Measurements from ENCODE around the gene SULT1A3. TPM values are rescaled to one million over a fixed set of nuclear protein-coding genes. Genes with fewer than 3 reads are reported as not detected.
A peak's percentile ranks its signal among the peaks of the same experiment; 100 is the strongest.

SULT1A3 gene
- total RNA-seq, 4 donors from 2014 or later, result 4.8 to 24.6 (median 7.8) TPM; not detected in 1

DNA sequence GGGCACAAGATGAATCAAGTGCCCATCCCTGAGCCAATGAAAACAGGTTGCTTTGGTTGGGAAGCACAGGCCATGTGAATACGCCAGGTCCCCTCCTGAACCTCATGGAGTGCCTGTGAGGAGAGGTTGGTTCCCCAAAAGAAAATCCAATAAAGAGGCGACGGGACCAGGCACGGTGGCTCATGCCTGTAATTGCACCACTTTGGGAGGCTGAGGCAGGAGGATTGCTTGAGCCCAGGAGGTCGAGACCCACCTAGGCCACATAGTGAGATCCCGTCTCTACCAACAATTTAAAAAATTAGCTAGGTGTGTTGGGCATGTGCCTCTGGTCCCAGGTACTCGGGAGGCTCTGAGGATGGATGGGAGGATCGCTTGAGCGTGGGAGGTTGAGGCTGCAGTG, 19.1 kb upstream of the SULT1A3 start:
- no peaks in the 10 kb centered on the region for H3K9me3 ChIP-seq
- WGBS, result 92% methylated on average over 9 of the region's 9 CpGs
- no peaks in the 10 kb centered on the region for H3K27me3 ChIP-seq
- H3K36me3 ChIP-seq, result no peaks in the 10 kb centered on the region
- no peak overlapping the region for H3K4me3 ChIP-seq
- no peak for TF ChIP-seq EP300 (IDR thresholded peaks at IDR 0.05)
- TF ChIP-seq POLR2AphosphoS5 (IDR thresholded peaks at IDR 0.05), result no peak
- TF ChIP-seq POLR2A (IDR thresholded peaks at IDR 0.05), result no peak
- DNase-seq (ENCODE audit: low spot score in 2 of 2), result no peak
- no peak overlapping the region for H3K27ac ChIP-seq
- peaks cover 19% of the 10 kb centered on the region for H3K4me1 ChIP-seq

DNA sequence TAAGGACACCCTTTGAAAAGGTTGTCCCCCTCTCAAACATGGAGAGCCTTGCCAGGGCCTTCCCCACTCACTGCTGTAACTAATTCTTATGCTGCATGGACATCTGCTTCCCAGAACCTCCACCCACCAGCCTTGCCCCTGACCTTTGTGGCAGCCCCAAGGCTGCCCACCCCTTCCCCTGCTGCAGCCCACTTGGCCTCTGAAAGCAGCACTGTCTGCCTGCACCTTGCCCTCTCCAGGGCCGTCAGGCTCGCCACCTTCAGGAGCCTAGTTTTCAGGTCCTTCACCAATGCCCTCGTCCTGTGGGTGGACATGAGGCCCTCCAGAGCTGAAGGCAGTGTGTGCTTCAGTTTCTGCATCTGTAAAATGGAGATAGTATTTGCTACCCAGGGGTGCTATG, 18.3 kb upstream of the SULT1A3 start:
- Histone ChIP-seq H3K27me3 (no peaks in the 10 kb centered on the region), H3K27ac (no peak overlapping the region), H3K4me3 (no peak overlapping the region), H3K4me1 (peaks cover 19% of the 10 kb centered on the region), H3K9me3 (no peaks in the 10 kb centered on the region), H3K36me3 (no peaks in the 10 kb centered on the region)
- no peak for DNase-seq (ENCODE audit: low spot score in 2 of 2)
- TF ChIP-seq POLR2A (IDR thresholded peaks at IDR 0.05), result no peak
- TF ChIP-seq EP300 (IDR thresholded peaks at IDR 0.05), result no peak
- TF ChIP-seq POLR2AphosphoS5 (IDR thresholded peaks at IDR 0.05), result no peak
- TF ChIP-seq, protein P1, sequence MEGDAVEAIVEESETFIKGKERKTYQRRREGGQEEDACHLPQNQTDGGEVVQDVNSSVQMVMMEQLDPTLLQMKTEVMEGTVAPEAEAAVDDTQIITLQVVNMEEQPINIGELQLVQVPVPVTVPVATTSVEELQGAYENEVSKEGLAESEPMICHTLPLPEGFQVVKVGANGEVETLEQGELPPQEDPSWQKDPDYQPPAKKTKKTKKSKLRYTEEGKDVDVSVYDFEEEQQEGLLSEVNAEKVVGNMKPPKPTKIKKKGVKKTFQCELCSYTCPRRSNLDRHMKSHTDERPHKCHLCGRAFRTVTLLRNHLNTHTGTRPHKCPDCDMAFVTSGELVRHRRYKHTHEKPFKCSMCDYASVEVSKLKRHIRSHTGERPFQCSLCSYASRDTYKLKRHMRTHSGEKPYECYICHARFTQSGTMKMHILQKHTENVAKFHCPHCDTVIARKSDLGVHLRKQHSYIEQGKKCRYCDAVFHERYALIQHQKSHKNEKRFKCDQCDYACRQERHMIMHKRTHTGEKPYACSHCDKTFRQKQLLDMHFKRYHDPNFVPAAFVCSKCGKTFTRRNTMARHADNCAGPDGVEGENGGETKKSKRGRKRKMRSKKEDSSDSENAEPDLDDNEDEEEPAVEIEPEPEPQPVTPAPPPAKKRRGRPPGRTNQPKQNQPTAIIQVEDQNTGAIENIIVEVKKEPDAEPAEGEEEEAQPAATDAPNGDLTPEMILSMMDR (IDR thresholded peaks at IDR 0.05), result no peak
- WGBS, result 90% methylated on average over 3 of the region's 3 CpGs

DNA sequence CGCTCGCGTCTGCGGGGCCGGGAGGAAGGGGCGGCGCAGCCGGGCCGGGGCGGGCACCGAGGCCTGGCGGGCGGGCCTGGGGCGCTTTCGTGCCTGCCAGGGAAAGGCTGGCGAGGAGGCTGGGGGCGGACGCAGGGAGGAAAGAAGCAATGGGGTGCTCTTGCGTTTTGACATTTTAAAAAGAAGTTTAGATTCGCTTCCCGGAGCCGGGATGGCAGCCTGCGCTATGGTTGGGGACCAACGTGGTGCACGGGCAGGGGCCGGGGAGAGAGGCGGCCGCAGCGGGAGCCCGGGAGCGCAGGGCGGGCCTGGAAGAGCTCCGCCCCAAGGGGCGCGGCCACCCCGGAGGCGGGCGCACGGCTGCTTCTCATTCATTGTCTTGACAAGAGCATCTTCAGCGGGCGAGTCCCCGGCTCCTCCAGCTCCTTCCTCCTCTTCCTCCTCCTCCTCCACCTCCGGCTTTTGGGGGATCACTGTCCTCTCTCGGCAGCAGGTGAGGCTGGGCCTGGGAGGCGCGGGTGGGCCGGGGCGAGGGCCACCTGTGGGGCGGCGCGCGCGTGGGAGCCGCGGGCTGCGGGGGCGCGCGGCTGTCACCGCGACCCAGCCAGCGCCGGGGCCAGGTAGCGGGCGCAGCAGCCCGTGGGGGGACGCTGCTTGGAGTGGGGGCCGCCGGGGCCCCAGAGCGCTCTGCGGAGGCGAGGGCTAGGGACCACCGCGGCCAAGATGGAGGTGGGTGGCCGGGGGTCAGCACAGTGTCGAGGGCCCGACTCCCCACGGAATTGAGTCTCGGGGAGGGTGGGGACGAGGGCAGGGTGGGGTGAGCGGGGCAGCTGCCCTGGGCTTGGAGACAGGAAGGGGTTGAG, 15.6 kb upstream of the SULT1A3 start, which contains the start of gene CORO1A:
Gene CORO1A, plus strand, starts transcription at position 370 of the 863 bp plus-strand sequence. CDS start 1,608 bp downstream, outside the sequence.
- peak within 1 kb of the TSS; percentile 63 for H3K4me3 ChIP-seq
- H3K9me3 ChIP-seq, result no peaks in the 10 kb centered on the region
- WGBS, result 2% methylated on average over 65 of the region's 81 CpGs
- no peaks in the 10 kb centered on the region for H3K27me3 ChIP-seq
- peak within 1 kb of the TSS; percentile 57 for H3K27ac ChIP-seq
- peaks cover 26% of the 10 kb centered on the region for H3K4me1 ChIP-seq
- DNase-seq (ENCODE audit: low spot score in 2 of 2), result peak; percentile 87 to 93
- no peaks in the 10 kb centered on the region for H3K36me3 ChIP-seq
- TF ChIP-seq POLR2AphosphoS5 (IDR thresholded peaks at IDR 0.05) (no peak), POLR2A (IDR thresholded peaks at IDR 0.05) (peak in 1 of 2 donors; percentile 15)
- TF ChIP-seq, protein P1 (IDR thresholded peaks at IDR 0.05), result no peak

GRCh38 chr16:30184096-30184890, 14.8 kb upstream of the SULT1A3 start:
- Histone ChIP-seq H3K27me3 (no peaks in the 10 kb centered on the region), H3K4me3 (peak overlapping the region; percentile 63), H3K4me1 (peaks cover 26% of the 10 kb centered on the region), H3K27ac (no peak overlapping the region), H3K36me3 (no peaks in the 10 kb centered on the region), H3K9me3 (no peaks in the 10 kb centered on the region)
- DNase-seq (ENCODE audit: low spot score in 2 of 2), result peak; percentile 70 to 83
- 31% methylated on average over 7 of the region's 24 CpGs for WGBS
- TF ChIP-seq, protein P1 (IDR thresholded peaks at IDR 0.05), result no peak
- no peak for TF ChIP-seq EP300 (IDR thresholded peaks at IDR 0.05)

GRCh38 chr16:30184891-30185682, 14.0 kb upstream of the SULT1A3 start:
- WGBS, result 76% methylated on average over 8 of the region's 13 CpGs
- H3K9me3 ChIP-seq, result no peaks in the 10 kb centered on the region
- H3K27me3 ChIP-seq, result no peaks in the 10 kb centered on the region
- TF ChIP-seq EP300 (IDR thresholded peaks at IDR 0.05) (no peak), POLR2A (IDR thresholded peaks at IDR 0.05) (no peak), POLR2AphosphoS5 (IDR thresholded peaks at IDR 0.05) (no peak)
- TF ChIP-seq, protein P1 (IDR thresholded peaks at IDR 0.05), result no peak
- no peaks in the 10 kb centered on the region for H3K36me3 ChIP-seq
- H3K27ac ChIP-seq, result no peak overlapping the region
- peaks cover 26% of the 10 kb centered on the region for H3K4me1 ChIP-seq
- H3K4me3 ChIP-seq, result peak overlapping the region; percentile 63
- DNase-seq (ENCODE audit: low spot score in 2 of 2), result no peak
